Measurements from ENCODE around the gene TPPP2.

- TF ChIP-seq CTCF (conservative IDR thresholded peaks at IDR 0.05; ENCODE audit: low read depth, low read length) = no peak
- TF ChIP-seq EZH2phosphoT487 (IDR thresholded peaks at IDR 0.05; ENCODE audit: borderline replicate concordance, low read length) = no peak
These were observed 6.7 kb downstream of the TPPP2 start for GRCh38 chr14:21036751-21037150.
